AG04450 (cell line): ENCODE measurements around the gene PNKD. TPM values are rescaled to one million over a fixed set of nuclear protein-coding genes. Genes with fewer than 3 reads are reported as not detected.

Experiments used
- CTCF ChIA-PET: fragments of 300-600, 350-600 bp; formaldehyde crosslinking; extraction: SDS; loops from one replicate; lab custom pipeline; 2022; ENCODE audit warnings: antibody characterized with exemption, inconsistent platforms; lab: Charles Lee
- POLR2A ChIA-PET: fragments of 350-600 bp; formaldehyde crosslinking; extraction: SDS; loops from one replicate; lab custom pipeline; 2021; ENCODE audit warnings: antibody characterized with exemption, inconsistent platforms; lab: Yijun Ruan, JAX
- DNase-seq: peaks from one replicate; pipeline ENCODE4 v3.0.0-alpha.2; 2011; ENCODE audit warnings: low read depth, low spot score
- H3K27ac ChIP-seq: one replicate; pipeline ENCODE4 v1.5.1; 2012; ENCODE audit warnings: low read depth, low read length, control low read depth
- H3K27me3 ChIP-seq: one replicate; pipeline ENCODE4 v1.6.0; 2012; ENCODE audit warnings: low read length; ENCODE audit not compliant: control insufficient read depth, insufficient read depth
- H3K4me3 ChIP-seq: 2 replicates; pipeline ENCODE4 v1.5.1; 2011; ENCODE audit warnings: mild to moderate bottlenecking, low read depth, low read length, control low read depth
- H3K9me3 ChIP-seq: 2 replicates; pipeline ENCODE4 v1.5.1; 2012; ENCODE audit warnings: low read length; ENCODE audit not compliant: control insufficient read depth, insufficient read depth
- polyA plus RNA-seq: library from polyadenylated mRNA; depleted of rRNA; stranded (reverse); fragments of >200 nt; gene quantifications from 2 replicates; pipeline ENCODE4 v1.2.3, GENCODE V29; 2011
- TF ChIP-seq, protein P1 (sequence below): IDR thresholded peaks from 2 replicates; pipeline ENCODE4 v1.5.1; 2011; ENCODE audit warnings: low read depth, low read length, control low read depth, inconsistent platforms

PNKD gene
- polyA plus RNA-seq, 1 experiment = 32.1 TPM

- H3K4me3 ChIP-seq = no peak overlapping the region
- POLR2A ChIA-PET = interaction anchor here (1.0 kb wide), 1 partner anchor 27 kb away, joined by 3 read pairs; no protein-coding TSS in a partner anchor
- CTCF ChIA-PET = no interaction called here
- DNase-seq = no peak
- H3K27me3 ChIP-seq = no peaks in the 10 kb centered on the region
- no peaks in the 10 kb centered on the region for H3K9me3 ChIP-seq
- H3K27ac ChIP-seq = no peak overlapping the region
- TF ChIP-seq, protein P1, sequence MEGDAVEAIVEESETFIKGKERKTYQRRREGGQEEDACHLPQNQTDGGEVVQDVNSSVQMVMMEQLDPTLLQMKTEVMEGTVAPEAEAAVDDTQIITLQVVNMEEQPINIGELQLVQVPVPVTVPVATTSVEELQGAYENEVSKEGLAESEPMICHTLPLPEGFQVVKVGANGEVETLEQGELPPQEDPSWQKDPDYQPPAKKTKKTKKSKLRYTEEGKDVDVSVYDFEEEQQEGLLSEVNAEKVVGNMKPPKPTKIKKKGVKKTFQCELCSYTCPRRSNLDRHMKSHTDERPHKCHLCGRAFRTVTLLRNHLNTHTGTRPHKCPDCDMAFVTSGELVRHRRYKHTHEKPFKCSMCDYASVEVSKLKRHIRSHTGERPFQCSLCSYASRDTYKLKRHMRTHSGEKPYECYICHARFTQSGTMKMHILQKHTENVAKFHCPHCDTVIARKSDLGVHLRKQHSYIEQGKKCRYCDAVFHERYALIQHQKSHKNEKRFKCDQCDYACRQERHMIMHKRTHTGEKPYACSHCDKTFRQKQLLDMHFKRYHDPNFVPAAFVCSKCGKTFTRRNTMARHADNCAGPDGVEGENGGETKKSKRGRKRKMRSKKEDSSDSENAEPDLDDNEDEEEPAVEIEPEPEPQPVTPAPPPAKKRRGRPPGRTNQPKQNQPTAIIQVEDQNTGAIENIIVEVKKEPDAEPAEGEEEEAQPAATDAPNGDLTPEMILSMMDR = no peak
Observed at GRCh38 chr2:218262237-218262600, 8.1 kb upstream of the PNKD start.

DNA sequence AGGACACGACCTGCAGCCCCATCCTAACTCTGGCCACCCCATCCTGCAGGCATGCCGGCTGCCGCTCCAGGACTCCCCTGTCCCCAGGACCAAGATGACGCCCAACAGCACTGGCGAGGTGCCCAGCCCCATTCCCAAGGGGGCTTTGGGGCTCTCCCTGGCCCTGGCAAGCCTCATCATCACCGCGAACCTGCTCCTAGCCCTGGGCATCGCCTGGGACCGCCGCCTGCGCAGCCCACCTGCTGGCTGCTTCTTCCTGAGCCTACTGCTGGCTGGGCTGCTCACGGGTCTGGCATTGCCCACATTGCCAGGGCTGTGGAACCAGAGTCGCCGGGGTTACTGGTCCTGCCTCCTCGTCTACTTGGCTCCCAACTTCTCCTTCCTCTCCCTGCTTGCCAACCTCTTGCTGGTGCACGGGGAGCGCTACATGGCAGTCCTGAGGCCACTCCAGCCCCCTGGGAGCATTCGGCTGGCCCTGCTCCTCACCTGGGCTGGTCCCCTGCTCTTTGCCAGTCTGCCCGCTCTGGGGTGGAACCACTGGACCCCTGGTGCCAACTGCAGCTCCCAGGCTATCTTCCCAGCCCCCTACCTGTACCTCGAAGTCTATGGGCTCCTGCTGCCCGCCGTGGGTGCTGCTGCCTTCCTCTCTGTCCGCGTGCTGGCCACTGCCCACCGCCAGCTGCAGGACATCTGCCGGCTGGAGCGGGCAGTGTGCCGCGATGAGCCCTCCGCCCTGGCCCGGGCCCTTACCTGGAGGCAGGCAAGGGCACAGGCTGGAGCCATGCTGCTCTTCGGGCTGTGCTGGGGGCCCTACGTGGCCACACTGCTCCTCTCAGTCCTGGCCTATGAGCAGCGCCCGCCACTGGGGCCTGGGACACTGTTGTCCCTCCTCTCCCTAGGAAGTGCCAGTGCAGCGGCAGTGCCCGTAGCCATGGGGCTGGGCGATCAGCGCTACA is 7.4 kb upstream of the PNKD start:
- no peak for DNase-seq

DNA sequence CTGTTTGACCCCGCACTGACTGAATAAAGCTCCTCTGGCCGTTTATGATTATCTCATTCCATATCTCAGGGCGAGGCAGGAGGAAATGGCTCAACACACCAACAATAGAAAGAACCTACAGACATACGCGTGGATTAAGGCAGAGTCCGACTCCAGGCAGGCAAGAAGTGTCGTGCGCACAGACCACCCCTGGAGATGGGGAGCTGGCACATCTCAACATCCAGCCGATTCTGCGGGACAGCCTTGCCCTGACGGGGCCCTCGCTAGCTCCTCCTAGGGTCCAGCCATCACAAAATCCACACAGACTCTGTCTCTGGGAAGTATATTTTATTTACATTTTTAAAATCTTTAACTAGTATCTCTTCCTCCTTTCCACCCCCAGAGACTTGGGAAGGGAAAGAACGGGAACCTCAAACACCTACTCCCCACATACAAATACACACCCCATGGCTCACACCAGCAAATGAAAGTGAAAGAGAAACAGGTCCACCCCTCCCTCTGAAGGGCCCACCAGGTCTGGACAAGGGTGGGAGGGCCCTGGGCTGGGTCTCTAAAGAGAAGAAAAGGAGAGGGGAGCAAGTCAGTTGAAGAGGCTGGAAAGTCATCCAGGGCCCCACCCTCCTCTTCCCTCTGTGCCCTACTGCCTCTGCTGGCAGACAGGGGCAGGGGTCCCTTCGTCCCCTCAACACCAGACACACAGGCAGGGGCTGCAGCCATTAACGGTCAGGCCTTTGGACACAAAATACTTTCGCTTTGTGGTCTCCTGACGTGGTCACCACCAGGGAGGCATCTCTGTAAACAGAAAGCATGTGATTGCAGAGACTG is 6.3 kb upstream of the PNKD start:
- no peaks in the 10 kb centered on the region for H3K27me3 ChIP-seq
- H3K4me3 ChIP-seq = no peak overlapping the region
- CTCF ChIA-PET = no interaction called here
- DNase-seq = no peak
- no peak overlapping the region for H3K27ac ChIP-seq
- no peaks in the 10 kb centered on the region for H3K9me3 ChIP-seq
- POLR2A ChIA-PET = no interaction called here
- TF ChIP-seq, protein P1 = peak; percentile 33

More for the DNA sequence above, 7.4 kb upstream of the PNKD start:
- TF ChIP-seq, protein P1 = no peak
- CTCF ChIA-PET = no interaction called here
- H3K9me3 ChIP-seq = no peaks in the 10 kb centered on the region
- no peaks in the 10 kb centered on the region for H3K27me3 ChIP-seq
- H3K27ac ChIP-seq = no peak overlapping the region
- H3K4me3 ChIP-seq = no peak overlapping the region
- POLR2A ChIA-PET = interaction anchor here (1.0 kb wide), 1 partner anchor 28 kb away, joined by 3 read pairs; no protein-coding TSS in a partner anchor

DNA sequence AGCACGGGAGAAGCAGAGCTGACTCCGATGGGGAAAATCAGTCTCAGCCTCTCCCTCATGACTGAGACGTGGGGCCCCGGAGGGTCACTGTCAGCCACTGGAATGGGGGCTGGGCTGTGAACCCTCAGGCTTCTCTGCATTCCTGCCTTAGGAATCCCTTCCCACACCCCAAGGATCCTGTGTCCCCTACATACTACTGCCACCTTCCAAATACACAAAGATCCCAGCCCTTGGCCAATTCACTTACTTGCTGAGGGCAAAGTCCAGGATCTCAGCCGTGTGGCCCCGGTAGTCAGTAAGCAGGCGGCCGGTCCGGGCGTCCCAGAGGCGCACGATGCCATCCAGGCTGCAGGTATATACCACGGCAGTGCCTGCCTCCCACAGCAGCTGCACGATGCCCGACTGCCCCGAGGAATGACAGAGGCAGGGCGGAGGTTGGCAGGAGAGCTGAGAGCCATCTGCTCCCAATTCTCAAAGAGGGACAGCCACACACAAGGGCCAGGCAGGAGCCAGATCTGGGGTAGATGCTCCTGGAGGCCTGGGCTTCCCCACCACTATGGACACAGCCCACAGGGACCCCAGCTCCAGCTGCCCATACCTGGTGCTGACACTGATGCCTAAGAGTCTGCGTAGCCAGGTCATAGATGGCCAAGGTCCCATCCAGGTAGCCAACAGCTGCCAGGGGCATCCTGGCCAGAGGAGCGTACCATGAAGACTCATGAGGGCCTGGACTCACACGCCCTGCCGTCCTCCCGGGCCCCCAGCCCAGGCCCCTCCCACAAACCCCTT is 5.4 kb upstream of the PNKD start:
- POLR2A ChIA-PET = no interaction called here
- TF ChIP-seq, protein P1 = no peak
- H3K27ac ChIP-seq = no peak overlapping the region
- CTCF ChIA-PET = no interaction called here
- H3K4me3 ChIP-seq = no peak overlapping the region
- no peak for DNase-seq
- no peaks in the 10 kb centered on the region; the same call in 1 of the 2 replicates for H3K9me3 ChIP-seq
- H3K27me3 ChIP-seq = no peaks in the 10 kb centered on the region
